ENCODE data around the gene STK17B. TPM values are rescaled to one million over a fixed set of nuclear protein-coding genes. Genes with fewer than 3 reads are reported as not detected.
A peak's percentile ranks its signal among the peaks of the same experiment; 100 is the strongest.

The STK17B gene
- total and polyA plus RNA-seq, 10 of the 15 experiments (the other 5 are each of a cell fraction or from before 2014, with no cell fraction given) = 21.2 to 108 (median 53.7) TPM

GRCh38 chr2:196170213-196170605 is 1.2 kb downstream of the STK17B start (continued):
- TF ChIP-seq ATF7 (IDR thresholded peaks at IDR 0.05; ENCODE audit: low read depth) (peak; percentile 64; the same call in 1 of the 2 replicates), SMAD1 (IDR thresholded peaks at IDR 0.05; ENCODE audit: low read depth, partially characterized antibody) (peak; percentile 54), RAD21 (IDR thresholded peaks at IDR 0.05; ENCODE audit: insufficient read depth, low read depth, low read length) (peak; percentile 11; the same call in 1 of the 2 replicates), TAF1 (IDR thresholded peaks at IDR 0.05; ENCODE audit: borderline replicate concordance, low read depth, low read length) (0 out of 2 replicates have a peak, but pooled peaks have one; percentile 19)

- Histone ChIP-seq H2AFZ (ENCODE audit: control insufficient read depth, low read depth, low read length) (no peak overlapping the region), H3K27me3 (replicated peaks in 1 of 2; ENCODE audit: control insufficient read depth in 2 of 2, insufficient read depth in 2 of 2, low read length in 1 of 2) (no peaks in the 10 kb centered on the region), H3K4me2 (ENCODE audit: control insufficient read depth, insufficient read depth) (peak overlapping the region; percentile 30; the same call in 1 of the 2 replicates), H3K4me1 (ENCODE audit: control insufficient read depth, insufficient read depth, low read length) (peaks cover 5% of the 10 kb centered on the region), H3K9me3 (replicated peaks; ENCODE audit: control insufficient read depth, insufficient read depth, low read length) (no peaks in the 10 kb centered on the region), H3K36me3 (ENCODE audit: control insufficient read depth in 2 of 2, insufficient read depth in 2 of 2, low read length in 1 of 2) (no peaks in the 10 kb centered on the region; a peak in 2 of 4 replicates), H3K9ac (ENCODE audit: control insufficient read depth, insufficient read depth, low read length) (peak overlapping the region; percentile 90), H3K27ac (ENCODE audit: control insufficient read depth, insufficient read depth) (peak overlapping the region; percentile 87), H3K79me2 (ENCODE audit: control insufficient read depth, insufficient read depth, low read length) (peaks cover 69% of the 10 kb centered on the region), H4K20me1 (ENCODE audit: control insufficient read depth, insufficient read depth) (peaks cover 2% of the 10 kb centered on the region; the same call in 1 of the 2 replicates), H3K4me3 (peak overlapping the region; percentile 98)
- SMC1A ChIA-PET (ENCODE audit: uncharacterized antibody, unreplicated experiment) = interaction anchor here (0.7 to 4.4 kb wide), 21 partner anchors 9 to 106 kb away, joined by 3 to 34 read pairs (median 8); no protein-coding TSS in a partner anchor
- BruUV-seq (replicated peaks) = no TSS peak
- CTCF ChIA-PET = interaction anchor here (1.0 to 1.9 kb wide), 7 partner anchors 13 to 101 kb away, joined by 3 to 6 read pairs (median 4); no protein-coding TSS in a partner anchor
- intact Hi-C loops (cut with micrococcal nuclease; ENCODE audit: unreplicated experiment) = loop anchor here (2.0 to 10.0 kb wide), 2 partner anchors 91 to 515 kb away; partner anchors contain the start of gene SLC39A10
- RAD21 ChIA-PET (ENCODE audit: unreplicated experiment) = interaction anchor here (1.0 to 4.0 kb wide), 16 partner anchors 9 to 107 kb away, joined by 3 to 39 read pairs (median 6); partner anchors contain the start of gene DNAH7
- 1% methylated on average over 5 of the region's 5 CpGs for WGBS (ENCODE audit: insufficient coverage, insufficient replicate concordance, low lambda C conversion rate, missing lambda C conversion rate)
- FAIRE-seq = no peak
- DNase-seq (ENCODE audit: low read depth, low spot score) = no peak
- POLR2A ChIA-PET = interaction anchor here (0.7 to 2.7 kb wide), 13 partner anchors 7 to 519 kb away, joined by 3 to 18 read pairs (median 7); no protein-coding TSS in a partner anchor
- in situ Hi-C loops (cut with MboI) = loop anchor here (25.0 kb wide), 1 partner anchor 93 kb away; no protein-coding TSS in a partner anchor
- no peak for ATAC-seq
- TF ChIP-seq CEBPB (IDR thresholded peaks at IDR 0.05; ENCODE audit: borderline replicate concordance in 1 of 2, low read depth in 2 of 2, low read length in 2 of 2) (no peak), SP1 (IDR thresholded peaks at IDR 0.05; ENCODE audit: low read depth, low read length) (no peak), RUNX3 (IDR thresholded peaks at IDR 0.05; ENCODE audit: low read length) (peak; percentile 48), TBL1XR1 (IDR thresholded peaks at IDR 0.05; ENCODE audit: low read depth, low read length) (no peak), BRCA1 (IDR thresholded peaks at IDR 0.05; ENCODE audit: low read depth, low read length) (no peak), NRF1 (conservative IDR thresholded peaks at IDR 0.05; ENCODE audit: low read depth, low read length) (no peak), USF1 (IDR thresholded peaks at IDR 0.05; ENCODE audit: borderline replicate concordance, extremely low read length, insufficient read depth, low read depth, low read length) (no peak), NFIC (IDR thresholded peaks at IDR 0.05; ENCODE audit: low read depth, low read length) (0 out of 2 replicates have a peak, but pooled peaks have one; percentile 16), TCF7 (IDR thresholded peaks at IDR 0.05; ENCODE audit: borderline replicate concordance) (no peak), SIN3A (IDR thresholded peaks at IDR 0.05; ENCODE audit: low read depth, low read length) (no peak), JUND (IDR thresholded peaks at IDR 0.05; ENCODE audit: low read depth, low read length) (no peak)
- TF ChIP-seq, protein P1, sequence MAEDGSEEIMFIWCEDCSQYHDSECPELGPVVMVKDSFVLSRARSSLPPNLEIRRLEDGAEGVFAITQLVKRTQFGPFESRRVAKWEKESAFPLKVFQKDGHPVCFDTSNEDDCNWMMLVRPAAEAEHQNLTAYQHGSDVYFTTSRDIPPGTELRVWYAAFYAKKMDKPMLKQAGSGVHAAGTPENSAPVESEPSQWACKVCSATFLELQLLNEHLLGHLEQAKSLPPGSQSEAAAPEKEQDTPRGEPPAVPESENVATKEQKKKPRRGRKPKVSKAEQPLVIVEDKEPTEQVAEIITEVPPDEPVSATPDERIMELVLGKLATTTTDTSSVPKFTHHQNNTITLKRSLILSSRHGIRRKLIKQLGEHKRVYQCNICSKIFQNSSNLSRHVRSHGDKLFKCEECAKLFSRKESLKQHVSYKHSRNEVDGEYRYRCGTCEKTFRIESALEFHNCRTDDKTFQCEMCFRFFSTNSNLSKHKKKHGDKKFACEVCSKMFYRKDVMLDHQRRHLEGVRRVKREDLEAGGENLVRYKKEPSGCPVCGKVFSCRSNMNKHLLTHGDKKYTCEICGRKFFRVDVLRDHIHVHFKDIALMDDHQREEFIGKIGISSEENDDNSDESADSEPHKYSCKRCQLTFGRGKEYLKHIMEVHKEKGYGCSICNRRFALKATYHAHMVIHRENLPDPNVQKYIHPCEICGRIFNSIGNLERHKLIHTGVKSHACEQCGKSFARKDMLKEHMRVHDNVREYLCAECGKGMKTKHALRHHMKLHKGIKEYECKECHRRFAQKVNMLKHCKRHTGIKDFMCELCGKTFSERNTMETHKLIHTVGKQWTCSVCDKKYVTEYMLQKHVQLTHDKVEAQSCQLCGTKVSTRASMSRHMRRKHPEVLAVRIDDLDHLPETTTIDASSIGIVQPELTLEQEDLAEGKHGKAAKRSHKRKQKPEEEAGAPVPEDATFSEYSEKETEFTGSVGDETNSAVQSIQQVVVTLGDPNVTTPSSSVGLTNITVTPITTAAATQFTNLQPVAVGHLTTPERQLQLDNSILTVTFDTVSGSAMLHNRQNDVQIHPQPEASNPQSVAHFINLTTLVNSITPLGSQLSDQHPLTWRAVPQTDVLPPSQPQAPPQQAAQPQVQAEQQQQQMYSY (CRISPR knock-in tag; IDR thresholded peaks at IDR 0.05) = no peak
- TF ChIP-seq, protein P2, sequence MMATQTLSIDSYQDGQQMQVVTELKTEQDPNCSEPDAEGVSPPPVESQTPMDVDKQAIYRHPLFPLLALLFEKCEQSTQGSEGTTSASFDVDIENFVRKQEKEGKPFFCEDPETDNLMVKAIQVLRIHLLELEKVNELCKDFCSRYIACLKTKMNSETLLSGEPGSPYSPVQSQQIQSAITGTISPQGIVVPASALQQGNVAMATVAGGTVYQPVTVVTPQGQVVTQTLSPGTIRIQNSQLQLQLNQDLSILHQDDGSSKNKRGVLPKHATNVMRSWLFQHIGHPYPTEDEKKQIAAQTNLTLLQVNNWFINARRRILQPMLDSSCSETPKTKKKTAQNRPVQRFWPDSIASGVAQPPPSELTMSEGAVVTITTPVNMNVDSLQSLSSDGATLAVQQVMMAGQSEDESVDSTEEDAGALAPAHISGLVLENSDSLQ (IDR thresholded peaks at IDR 0.05) = no peak
Measured at GRCh38 chr2:196169516-196169915, 1.9 kb downstream of the STK17B start.

Data from GM12878 (cell line).